ENCODE data around the gene ASPG.

ASPG gene

GRCh38 chr14:104107101-104107581, 21.6 kb downstream of the ASPG start:
- no peak for DNase-seq

- no peak for DNase-seq
These were observed 22.4 kb downstream of the ASPG start for GRCh38 chr14:104107611-104108569.

GRCh38 chr14:104108570-104109541, 23.4 kb downstream of the ASPG start:
- DNase-seq, result no peak

- DNase-seq, result no peak
These were observed 24.3 kb downstream of the ASPG start for GRCh38 chr14:104109731-104110361.

GRCh38 chr14:104110491-104111209, 25.1 kb downstream of the ASPG start:
- no peak for DNase-seq

- DNase-seq, result no peak
These were observed 26.0 kb downstream of the ASPG start for GRCh38 chr14:104111301-104112112.

GRCh38 chr14:104112113-104112505, 26.6 kb downstream of the ASPG start:
- no peak for DNase-seq

- DNase-seq, result no peak
These were observed 27.4 kb downstream of the ASPG start for GRCh38 chr14:104112609-104113571.

GRCh38 chr14:104113631-104114420, 28.3 kb downstream of the ASPG start:
- no peak for DNase-seq

GRCh38 chr14:104114421-104115130, 29.1 kb downstream of the ASPG start:
- DNase-seq, result no peak

- no peak for DNase-seq
These were observed 29.7 kb downstream of the ASPG start for GRCh38 chr14:104115131-104115600.

- no peak for DNase-seq
These were observed 30.3 kb downstream of the ASPG start for GRCh38 chr14:104115691-104116287.

- DNase-seq, result no peak
These were observed 30.8 kb downstream of the ASPG start for GRCh38 chr14:104116288-104116755.

- DNase-seq, result no peak
These were observed 31.3 kb downstream of the ASPG start for GRCh38 chr14:104116756-104117340.

GRCh38 chr14:104117341-104118005, 32.0 kb downstream of the ASPG start:
- DNase-seq, result no peak

GRCh38 chr14:104118006-104118844, 32.7 kb downstream of the ASPG start:
- no peak for DNase-seq
